GM23338 (cell line): ENCODE results near the gene MEF2D.

Experiments
- EZH2 ChIP-seq: fragments of 200-600 bp; sonication (generic); IDR thresholded peaks from one replicate; pipeline ENCODE4 v1.8.0; 2017; ENCODE audit warnings: antibody characterized with exemption, mild to moderate bottlenecking, low read depth; ENCODE audit not compliant: unreplicated experiment
- EZH2phosphoT487 ChIP-seq: fragments of 200-600 bp; sonication (generic); IDR thresholded peaks from one replicate; pipeline ENCODE4 v1.8.1; 2018; ENCODE audit warnings: antibody characterized with exemption; ENCODE audit not compliant: unreplicated experiment
- JUNB ChIP-seq: IDR thresholded peaks from one replicate; pipeline ENCODE4 v1.6.1; 2016; ENCODE audit warnings: antibody characterized with exemption; ENCODE audit not compliant: unreplicated experiment
- POLR2AphosphoS5 ChIP-seq: IDR thresholded peaks from 2 replicates; pipeline ENCODE4 v1.6.1; 2016; ENCODE audit warnings: antibody characterized with exemption, low read depth
- ZNF114 ChIP-seq: fragments of 250-450 bp; sonication (Bioruptor Pico); IDR thresholded peaks from 2 replicates; pipeline ENCODE4 v1.5.0; 2020; ENCODE audit warnings: mild to moderate bottlenecking, moderate library complexity
- TF ChIP-seq, protein P1 (sequence below), 2 experiments: fragments of 200-600 bp in 1 of 2; sonication (generic) in 1 of 2; conservative IDR thresholded peaks; 2 replicates each; pipeline versions ENCODE4 v1.5.1 to v1.6.1; 2016 to 2017; ENCODE audit warnings: antibody characterized with exemption in 2 of 2, low read depth in 2 of 2, mild to moderate bottlenecking in 2 of 2, moderate library complexity in 1 of 2
- TF ChIP-seq, protein P2 (sequence below): IDR thresholded peaks from one replicate; pipeline ENCODE4 v1.6.1; 2018; ENCODE audit warnings: antibody characterized with exemption; ENCODE audit not compliant: unreplicated experiment

DNA sequence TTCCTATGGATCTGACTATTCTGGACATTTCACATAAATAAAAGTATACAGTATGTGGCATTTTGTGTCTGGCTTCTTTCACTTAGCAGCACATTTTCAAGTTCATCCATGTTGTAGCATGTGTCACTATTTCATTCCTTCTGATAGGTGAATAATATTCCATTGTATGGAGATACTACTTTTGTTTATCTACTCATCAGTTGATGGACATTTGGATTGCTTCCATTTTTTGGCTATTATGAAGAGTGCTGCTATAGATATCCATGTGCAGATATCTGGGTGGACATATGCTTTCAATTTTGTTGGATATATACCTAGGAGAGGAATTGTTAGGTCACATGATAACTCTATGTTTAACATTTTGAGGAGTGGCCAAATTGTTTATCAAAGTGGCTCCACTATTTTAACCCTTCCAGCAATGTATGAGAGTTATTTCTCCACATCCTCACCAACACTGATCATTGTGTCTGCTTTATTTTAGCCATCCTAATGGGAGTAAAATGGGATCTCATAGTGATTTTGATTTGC lies 21.9 kb upstream of the MEF2D start:
- TF ChIP-seq POLR2AphosphoS5 (no peak), EZH2 (no peak), EZH2phosphoT487 (no peak), JUNB (no peak), ZNF114 (CRISPR knock-in tag) (no peak)
- TF ChIP-seq, protein P1, sequence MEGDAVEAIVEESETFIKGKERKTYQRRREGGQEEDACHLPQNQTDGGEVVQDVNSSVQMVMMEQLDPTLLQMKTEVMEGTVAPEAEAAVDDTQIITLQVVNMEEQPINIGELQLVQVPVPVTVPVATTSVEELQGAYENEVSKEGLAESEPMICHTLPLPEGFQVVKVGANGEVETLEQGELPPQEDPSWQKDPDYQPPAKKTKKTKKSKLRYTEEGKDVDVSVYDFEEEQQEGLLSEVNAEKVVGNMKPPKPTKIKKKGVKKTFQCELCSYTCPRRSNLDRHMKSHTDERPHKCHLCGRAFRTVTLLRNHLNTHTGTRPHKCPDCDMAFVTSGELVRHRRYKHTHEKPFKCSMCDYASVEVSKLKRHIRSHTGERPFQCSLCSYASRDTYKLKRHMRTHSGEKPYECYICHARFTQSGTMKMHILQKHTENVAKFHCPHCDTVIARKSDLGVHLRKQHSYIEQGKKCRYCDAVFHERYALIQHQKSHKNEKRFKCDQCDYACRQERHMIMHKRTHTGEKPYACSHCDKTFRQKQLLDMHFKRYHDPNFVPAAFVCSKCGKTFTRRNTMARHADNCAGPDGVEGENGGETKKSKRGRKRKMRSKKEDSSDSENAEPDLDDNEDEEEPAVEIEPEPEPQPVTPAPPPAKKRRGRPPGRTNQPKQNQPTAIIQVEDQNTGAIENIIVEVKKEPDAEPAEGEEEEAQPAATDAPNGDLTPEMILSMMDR (conservative IDR thresholded peaks at IDR 0.05; ENCODE audit: low read depth in 2 of 2), result no peak
- TF ChIP-seq, protein P2, sequence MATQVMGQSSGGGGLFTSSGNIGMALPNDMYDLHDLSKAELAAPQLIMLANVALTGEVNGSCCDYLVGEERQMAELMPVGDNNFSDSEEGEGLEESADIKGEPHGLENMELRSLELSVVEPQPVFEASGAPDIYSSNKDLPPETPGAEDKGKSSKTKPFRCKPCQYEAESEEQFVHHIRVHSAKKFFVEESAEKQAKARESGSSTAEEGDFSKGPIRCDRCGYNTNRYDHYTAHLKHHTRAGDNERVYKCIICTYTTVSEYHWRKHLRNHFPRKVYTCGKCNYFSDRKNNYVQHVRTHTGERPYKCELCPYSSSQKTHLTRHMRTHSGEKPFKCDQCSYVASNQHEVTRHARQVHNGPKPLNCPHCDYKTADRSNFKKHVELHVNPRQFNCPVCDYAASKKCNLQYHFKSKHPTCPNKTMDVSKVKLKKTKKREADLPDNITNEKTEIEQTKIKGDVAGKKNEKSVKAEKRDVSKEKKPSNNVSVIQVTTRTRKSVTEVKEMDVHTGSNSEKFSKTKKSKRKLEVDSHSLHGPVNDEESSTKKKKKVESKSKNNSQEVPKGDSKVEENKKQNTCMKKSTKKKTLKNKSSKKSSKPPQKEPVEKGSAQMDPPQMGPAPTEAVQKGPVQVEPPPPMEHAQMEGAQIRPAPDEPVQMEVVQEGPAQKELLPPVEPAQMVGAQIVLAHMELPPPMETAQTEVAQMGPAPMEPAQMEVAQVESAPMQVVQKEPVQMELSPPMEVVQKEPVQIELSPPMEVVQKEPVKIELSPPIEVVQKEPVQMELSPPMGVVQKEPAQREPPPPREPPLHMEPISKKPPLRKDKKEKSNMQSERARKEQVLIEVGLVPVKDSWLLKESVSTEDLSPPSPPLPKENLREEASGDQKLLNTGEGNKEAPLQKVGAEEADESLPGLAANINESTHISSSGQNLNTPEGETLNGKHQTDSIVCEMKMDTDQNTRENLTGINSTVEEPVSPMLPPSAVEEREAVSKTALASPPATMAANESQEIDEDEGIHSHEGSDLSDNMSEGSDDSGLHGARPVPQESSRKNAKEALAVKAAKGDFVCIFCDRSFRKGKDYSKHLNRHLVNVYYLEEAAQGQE, result no peak
